Smooth muscle cell (in vitro differentiated cells): ENCODE measurements around the gene SMOC2. TPM values are rescaled to one million over a fixed set of nuclear protein-coding genes. Genes with fewer than 3 reads are reported as not detected.

Experiments used
- DNase-seq: peaks from one replicate; lab custom pipeline; 2025; ENCODE audit not compliant: unreplicated experiment; lab: John Stamatoyannopoulos, UW
- H2AFZ ChIP-seq: fragments of 200-600 bp; sonication (generic); 2 replicates; pipeline ENCODE4 v1.6.0; 2016; ENCODE audit warnings: antibody characterized with exemption, low read depth, mild to moderate bottlenecking
- H3F3A ChIP-seq: fragments of 200-600 bp; sonication (generic); 2 replicates; pipeline ENCODE4 v1.6.0; 2017; ENCODE audit warnings: antibody characterized with exemption, low read depth
- H3K27ac ChIP-seq: fragments of 200-600 bp; sonication (generic); 2 replicates; pipeline ENCODE4 v1.5.1; 2016; ENCODE audit warnings: low read depth, mild to moderate bottlenecking
- H3K27me3 ChIP-seq: fragments of 200-600 bp; sonication (generic); 2 replicates; pipeline ENCODE4 v1.6.1; 2016; ENCODE audit warnings: low read depth, mild to moderate bottlenecking
- H3K36me3 ChIP-seq: fragments of 200-600 bp; sonication (generic); 2 replicates; pipeline ENCODE4 v1.5.1; 2016; ENCODE audit warnings: low read depth
- H3K4me1 ChIP-seq: fragments of 200-600 bp; sonication (generic); 2 replicates; pipeline ENCODE4 v1.5.1; 2016; ENCODE audit warnings: low read depth
- H3K4me2 ChIP-seq: fragments of 200-600 bp; sonication (generic); 2 replicates; pipeline ENCODE4 v1.6.0; 2016; ENCODE audit warnings: mild to moderate bottlenecking
- H3K4me3 ChIP-seq: fragments of 200-600 bp; sonication (generic); 2 replicates; pipeline ENCODE4 v1.5.1; 2016; ENCODE audit warnings: mild to moderate bottlenecking
- H3K79me2 ChIP-seq: fragments of 200-600 bp; sonication (generic); 2 replicates; pipeline ENCODE4 v1.6.0; 2016; ENCODE audit warnings: low read depth, mild to moderate bottlenecking
- H3K9ac ChIP-seq: fragments of 200-600 bp; sonication (generic); 2 replicates; pipeline ENCODE4 v1.6.0; 2016; ENCODE audit warnings: low read depth
- H3K9me3 ChIP-seq: fragments of 200-600 bp; sonication (generic); replicated peaks from 2 replicates; pipeline ENCODE4 v1.5.1; 2016; ENCODE audit warnings: low read depth
- H4K20me1 ChIP-seq: fragments of 200-600 bp; sonication (generic); 2 replicates; pipeline ENCODE4 v1.6.0; 2016; ENCODE audit warnings: low read depth
- WGBS: methylation state at CpG from one replicate; pipeline ENCODE4 v1.1.7; 2016; ENCODE audit warnings: low lambda C conversion rate; 5-methylcytosine and 5-hydroxymethylcytosine counted together
- polyA plus RNA-seq: library from polyadenylated mRNA; unstranded; fragments of >200 nt; fragmentation: Nextera tagmentation; extraction: Ambion mirVana; gene quantifications from 2 replicates; pipeline ENCODE4 v1.2.1, GENCODE V29; 2016
- total RNA-seq: library from RNA; depleted of rRNA; stranded (reverse); fragments of >200 nt; gene quantifications from 2 replicates; pipeline ENCODE4 v1.2.3, GENCODE V29; 2014
- TF ChIP-seq, protein P1 (sequence below): fragments of 200-600 bp; sonication (generic); IDR thresholded peaks from 2 replicates; pipeline ENCODE4 v1.5.1; 2017; ENCODE audit warnings: borderline replicate concordance, mild to moderate bottlenecking, antibody characterized with exemption; ENCODE audit not compliant: insufficient read depth, poor library complexity, severe bottlenecking

The SMOC2 gene
- total and polyA plus RNA-seq, 2 experiments from 2014 or later = 0.63 to 1.2 TPM

GRCh38 chr6:168419569-168419968 lies 21.4 kb upstream of the SMOC2 start:
- peaks cover 13% of the 10 kb centered on the region for H3K27me3 ChIP-seq
- TF ChIP-seq, protein P1, sequence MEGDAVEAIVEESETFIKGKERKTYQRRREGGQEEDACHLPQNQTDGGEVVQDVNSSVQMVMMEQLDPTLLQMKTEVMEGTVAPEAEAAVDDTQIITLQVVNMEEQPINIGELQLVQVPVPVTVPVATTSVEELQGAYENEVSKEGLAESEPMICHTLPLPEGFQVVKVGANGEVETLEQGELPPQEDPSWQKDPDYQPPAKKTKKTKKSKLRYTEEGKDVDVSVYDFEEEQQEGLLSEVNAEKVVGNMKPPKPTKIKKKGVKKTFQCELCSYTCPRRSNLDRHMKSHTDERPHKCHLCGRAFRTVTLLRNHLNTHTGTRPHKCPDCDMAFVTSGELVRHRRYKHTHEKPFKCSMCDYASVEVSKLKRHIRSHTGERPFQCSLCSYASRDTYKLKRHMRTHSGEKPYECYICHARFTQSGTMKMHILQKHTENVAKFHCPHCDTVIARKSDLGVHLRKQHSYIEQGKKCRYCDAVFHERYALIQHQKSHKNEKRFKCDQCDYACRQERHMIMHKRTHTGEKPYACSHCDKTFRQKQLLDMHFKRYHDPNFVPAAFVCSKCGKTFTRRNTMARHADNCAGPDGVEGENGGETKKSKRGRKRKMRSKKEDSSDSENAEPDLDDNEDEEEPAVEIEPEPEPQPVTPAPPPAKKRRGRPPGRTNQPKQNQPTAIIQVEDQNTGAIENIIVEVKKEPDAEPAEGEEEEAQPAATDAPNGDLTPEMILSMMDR = no peak
- DNase-seq = no peak
- no peaks in the 10 kb centered on the region for H3K36me3 ChIP-seq
- no peak overlapping the region for H3K9ac ChIP-seq
- H3K9me3 ChIP-seq = no peaks in the 10 kb centered on the region
- no peak overlapping the region for H3K4me3 ChIP-seq
- 88% methylated on average over 9 of the region's 9 CpGs for WGBS
- no peaks in the 10 kb centered on the region for H3K4me1 ChIP-seq
- no peaks in the 10 kb centered on the region for H4K20me1 ChIP-seq
- H3K4me2 ChIP-seq = no peak overlapping the region
- no peak overlapping the region for H3K27ac ChIP-seq
- no peak overlapping the region for H2AFZ ChIP-seq
- no peaks in the 10 kb centered on the region for H3K79me2 ChIP-seq
- no peaks in the 10 kb centered on the region for H3F3A ChIP-seq

- Histone ChIP-seq H2AFZ (no peak overlapping the region), H3K36me3 (no peaks in the 10 kb centered on the region), H3K4me2 (no peak overlapping the region), H3K79me2 (no peaks in the 10 kb centered on the region), H4K20me1 (no peaks in the 10 kb centered on the region), H3K4me3 (no peak overlapping the region), H3K4me1 (no peaks in the 10 kb centered on the region), H3K9ac (no peak overlapping the region), H3K27ac (no peak overlapping the region), H3K9me3 (no peaks in the 10 kb centered on the region), H3F3A (no peaks in the 10 kb centered on the region), H3K27me3 (peaks cover 13% of the 10 kb centered on the region)
- DNase-seq = no peak
- TF ChIP-seq, protein P1 = no peak
- WGBS = 93% methylated on average over 9 of the region's 9 CpGs
Measured at GRCh38 chr6:168420084-168420483, 20.9 kb upstream of the SMOC2 start.

DNA sequence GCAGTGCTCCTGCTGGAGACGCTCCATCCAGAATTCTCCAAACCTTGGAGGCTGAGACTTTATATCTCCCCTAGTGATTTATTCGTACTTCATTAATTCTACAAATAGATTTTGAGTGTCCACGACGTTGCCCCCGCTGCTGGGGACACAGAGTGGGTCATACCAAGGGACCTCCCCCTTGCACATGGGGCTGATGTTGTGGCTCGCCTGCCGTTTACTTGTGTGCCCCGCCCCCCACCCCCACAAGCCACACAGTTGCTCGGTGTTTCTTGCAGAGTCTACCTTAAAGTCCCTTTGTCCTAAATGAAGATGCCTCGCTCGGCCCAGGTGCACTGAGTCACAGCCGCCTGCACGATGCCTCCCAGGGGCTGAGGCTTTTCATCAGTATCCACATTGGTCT lies 20.3 kb upstream of the SMOC2 start:
- WGBS = 91% methylated on average over 13 of the region's 13 CpGs
- Histone ChIP-seq H3K4me1 (no peaks in the 10 kb centered on the region), H2AFZ (no peak overlapping the region), H3K4me3 (no peak overlapping the region), H3K4me2 (no peak overlapping the region), H3F3A (no peaks in the 10 kb centered on the region), H4K20me1 (no peaks in the 10 kb centered on the region), H3K9ac (no peak overlapping the region), H3K79me2 (no peaks in the 10 kb centered on the region), H3K27ac (no peak overlapping the region), H3K9me3 (no peaks in the 10 kb centered on the region), H3K36me3 (no peaks in the 10 kb centered on the region), H3K27me3 (peaks cover 13% of the 10 kb centered on the region)
- no peak for DNase-seq
- TF ChIP-seq, protein P1 = no peak

- Histone ChIP-seq H2AFZ (no peak overlapping the region), H3F3A (no peaks in the 10 kb centered on the region), H3K27me3 (peaks cover 29% of the 10 kb centered on the region), H3K4me1 (peaks cover 6% of the 10 kb centered on the region), H3K79me2 (no peaks in the 10 kb centered on the region), H4K20me1 (no peaks in the 10 kb centered on the region), H3K9ac (no peak overlapping the region), H3K36me3 (no peaks in the 10 kb centered on the region), H3K4me3 (no peak overlapping the region), H3K4me2 (no peak overlapping the region), H3K27ac (no peak overlapping the region), H3K9me3 (no peaks in the 10 kb centered on the region)
- WGBS = 87% methylated on average over 8 of the region's 8 CpGs
- TF ChIP-seq, protein P1 = no peak
- DNase-seq = no peak
Measured at GRCh38 chr6:168427184-168427583, 13.8 kb upstream of the SMOC2 start.
